Activated T-cell treated with anti-CD3 and anti-CD28 coated beads for 24 hours (primary cell): ENCODE data around the gene ARTN.

Experiments
- DNase-seq: peaks from one replicate; pipeline ENCODE4 v3.0.0-alpha.2; 2020; ENCODE audit warnings: low read depth

ARTN gene, protein sequence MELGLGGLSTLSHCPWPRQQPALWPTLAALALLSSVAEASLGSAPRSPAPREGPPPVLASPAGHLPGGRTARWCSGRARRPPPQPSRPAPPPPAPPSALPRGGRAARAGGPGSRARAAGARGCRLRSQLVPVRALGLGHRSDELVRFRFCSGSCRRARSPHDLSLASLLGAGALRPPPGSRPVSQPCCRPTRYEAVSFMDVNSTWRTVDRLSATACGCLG

DNA sequence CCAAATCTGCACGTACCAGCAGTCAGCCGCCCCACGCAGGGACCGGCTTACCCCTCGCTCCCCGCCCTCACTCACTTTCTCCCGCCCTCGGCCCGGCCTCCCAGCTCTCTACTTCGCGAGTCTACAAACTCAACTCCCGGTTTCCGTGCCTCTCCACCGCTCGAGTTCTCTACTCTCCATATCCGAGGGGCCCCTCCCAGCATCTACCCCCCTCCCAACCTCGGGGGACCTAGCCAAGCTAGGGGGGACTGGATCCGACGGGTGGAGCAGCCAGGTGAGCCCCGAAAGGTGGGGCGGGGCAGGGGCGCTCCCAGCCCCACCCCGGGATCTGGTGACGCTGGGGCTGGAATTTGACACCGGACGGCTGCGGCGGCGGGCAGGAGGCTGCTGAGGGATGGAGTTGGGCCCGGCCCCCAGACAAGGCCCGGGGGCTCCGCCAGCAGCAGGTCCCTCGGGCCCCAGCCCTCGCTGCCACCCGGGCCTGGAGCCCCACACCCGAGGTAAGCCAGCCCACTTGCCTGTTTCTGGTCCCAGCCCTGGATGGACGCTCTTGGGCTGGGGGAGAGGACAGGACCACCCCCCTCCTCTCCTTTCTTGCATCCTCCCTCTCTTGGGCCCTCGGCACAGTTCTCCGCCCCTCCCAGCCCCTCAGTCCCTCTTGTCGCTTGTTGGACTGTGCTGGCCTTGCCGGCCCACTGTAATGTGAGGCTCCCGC, at the start of gene ARTN:
ARTN (plus strand) TSS at position 416 of the 715 bp plus-strand sequence. CDS start 1,856 bp downstream, outside the sequence.
- DNase-seq, result no peak

DNA sequence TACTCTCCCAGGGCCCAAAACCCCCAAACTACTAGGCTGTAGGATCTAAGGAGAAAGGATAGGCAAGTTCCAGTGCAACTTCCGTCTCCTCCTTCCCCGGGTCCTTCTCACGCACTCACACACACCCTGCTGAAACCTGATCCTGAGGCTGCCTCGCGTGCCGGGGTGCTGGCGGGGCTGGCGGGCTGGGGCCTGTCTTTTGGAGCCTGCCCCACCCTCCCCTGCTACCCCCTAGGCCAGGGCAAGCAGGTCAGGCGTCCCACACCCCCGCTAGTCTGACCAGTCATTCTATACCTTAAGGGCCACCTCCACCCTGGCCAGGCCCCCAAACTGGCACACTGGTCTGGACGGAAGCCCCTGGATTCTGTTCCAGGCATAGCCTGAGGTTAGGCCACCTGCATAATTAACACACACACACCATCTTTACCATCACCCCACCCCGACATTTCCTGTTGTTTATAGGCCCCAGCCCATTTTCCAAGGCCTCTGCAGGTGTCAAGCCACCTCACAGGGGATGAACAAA, 48.3 kb upstream of the ARTN start:
- DNase-seq, result no peak

DNA sequence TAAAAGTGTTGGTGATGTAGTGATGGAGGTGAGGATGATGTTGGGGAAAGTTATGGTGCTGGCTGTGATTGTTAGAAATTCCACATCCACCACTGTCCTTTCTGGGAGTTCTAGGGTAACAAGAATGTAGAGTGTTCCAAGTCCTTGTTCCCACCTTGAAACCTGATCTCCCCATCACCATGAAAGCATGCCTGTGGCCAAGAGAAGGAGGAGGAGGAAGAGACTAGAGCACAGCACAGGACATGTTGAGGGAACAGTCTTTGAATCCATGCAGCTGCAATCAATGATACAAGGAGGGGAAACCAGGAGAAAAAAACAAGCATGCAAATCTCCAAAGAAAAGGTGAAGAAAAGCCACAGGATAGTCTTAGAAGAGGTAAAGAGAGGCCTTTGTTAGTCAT, 45.9 kb upstream of the ARTN start:
- DNase-seq, result no peak

DNA sequence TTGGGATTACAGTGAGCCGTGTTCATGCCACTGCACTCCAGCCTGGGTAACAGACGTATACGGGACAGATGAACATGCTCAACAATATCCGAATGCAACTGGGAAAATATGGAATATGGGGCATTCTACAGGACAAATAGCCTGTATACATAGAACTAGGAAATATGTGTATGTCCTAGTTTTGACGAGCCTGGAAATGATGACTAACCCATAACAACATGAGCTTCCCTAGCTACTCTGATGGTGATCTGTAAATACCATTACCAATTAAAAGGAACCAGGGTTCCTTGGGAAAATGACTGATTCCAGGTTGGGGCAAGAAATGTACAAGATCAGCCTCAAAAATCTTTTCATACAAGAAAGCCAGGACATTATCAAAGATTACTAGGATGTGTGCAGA, 42.8 kb upstream of the ARTN start:
- no peak for DNase-seq

DNA sequence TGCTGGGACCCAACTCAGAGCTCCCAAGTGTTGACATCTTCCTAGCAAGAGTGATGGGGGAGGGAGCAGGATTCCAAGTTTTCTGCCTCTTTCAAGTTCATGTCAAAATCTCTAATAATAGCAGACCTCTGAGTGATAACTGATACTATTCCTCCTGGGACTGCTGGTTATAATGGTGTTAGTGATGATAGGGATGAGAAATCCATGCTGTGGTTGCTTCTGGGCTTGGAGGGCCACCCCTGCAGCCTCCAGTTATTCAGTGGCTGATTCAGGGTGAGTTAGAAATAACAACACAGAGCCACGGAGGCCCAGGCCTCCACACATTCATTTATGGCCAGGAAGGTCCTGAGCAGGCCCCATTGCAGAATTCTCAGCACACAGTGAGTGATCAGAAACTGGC, 40.6 kb upstream of the ARTN start:
- DNase-seq, result no peak

DNA sequence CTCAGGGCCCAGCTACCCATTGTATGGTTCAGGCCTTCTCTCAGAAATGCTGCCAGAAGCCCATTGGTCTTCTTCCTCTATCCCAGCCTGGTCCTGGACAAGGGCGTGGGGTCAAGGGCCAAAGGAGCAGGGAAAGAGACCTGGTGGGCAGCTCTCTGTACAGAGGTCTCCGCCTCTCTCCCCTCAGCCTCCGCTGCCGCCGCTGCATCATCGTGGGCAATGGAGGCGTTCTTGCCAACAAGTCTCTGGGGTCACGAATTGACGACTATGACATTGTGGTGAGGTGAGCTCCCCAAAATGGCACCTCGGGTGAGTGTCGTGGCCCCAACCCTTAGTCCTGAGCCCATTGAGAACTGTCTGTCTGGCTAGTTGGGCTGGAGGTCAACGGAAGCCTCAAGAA, 34.6 kb upstream of the ARTN start:
- no peak for DNase-seq

DNA sequence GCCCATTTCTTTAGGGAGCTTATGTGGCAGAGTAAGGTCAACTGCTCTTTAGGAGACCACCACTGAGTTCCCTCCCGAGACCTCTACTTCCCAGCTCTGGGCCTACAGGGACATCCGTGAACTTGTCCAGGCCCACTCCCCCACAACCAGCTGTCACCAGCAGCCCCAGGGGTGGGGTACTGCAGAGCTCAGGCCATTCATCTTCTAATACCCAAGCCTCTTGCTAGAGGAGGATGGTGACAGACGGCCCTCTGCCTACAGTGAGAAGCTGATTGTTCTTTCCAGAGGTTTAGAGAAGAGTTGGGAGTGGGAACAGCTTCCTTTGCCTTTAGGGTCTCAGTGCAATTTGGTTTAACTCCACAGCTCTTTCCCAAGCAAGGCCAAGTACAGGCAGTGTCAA, 33.2 kb upstream of the ARTN start:
- no peak for DNase-seq

DNA sequence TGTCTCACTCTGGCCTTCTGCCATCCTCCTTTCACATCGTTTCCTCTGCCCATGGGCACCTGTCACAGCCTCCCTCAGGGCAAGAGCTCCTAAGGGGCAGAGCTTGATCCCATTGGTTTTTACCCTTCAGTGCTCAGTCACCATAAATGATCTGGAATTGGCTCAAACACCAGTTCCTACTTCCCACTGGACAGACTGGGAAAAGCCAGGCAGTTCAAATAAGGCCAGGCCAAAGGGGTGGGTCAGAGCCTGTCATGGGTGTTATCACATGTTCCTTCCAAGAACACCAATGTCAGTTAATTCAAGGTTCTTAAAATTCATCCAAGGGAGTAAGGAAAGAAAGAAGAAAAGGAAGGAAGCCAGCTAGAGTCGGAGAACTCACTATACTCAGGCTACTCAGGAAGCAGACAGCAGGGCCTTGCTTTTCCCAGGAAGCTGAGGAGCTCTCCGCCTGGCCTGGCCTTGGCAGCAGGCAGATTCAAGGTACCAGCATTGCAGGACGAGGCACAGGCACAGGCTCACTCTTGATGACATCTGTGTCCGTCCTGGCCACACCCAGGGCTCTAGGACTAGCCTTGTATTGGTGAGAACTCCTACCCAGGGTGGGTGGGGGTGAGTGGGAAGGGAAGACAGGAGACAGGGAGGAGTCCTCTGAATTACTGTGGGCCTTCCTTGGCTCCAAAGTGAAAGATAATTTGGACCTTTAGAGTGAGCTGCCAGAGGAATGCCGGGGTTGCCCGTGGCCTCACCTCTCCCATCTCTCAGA, 32.2 kb upstream of the ARTN start:
- DNase-seq, result no peak

DNA sequence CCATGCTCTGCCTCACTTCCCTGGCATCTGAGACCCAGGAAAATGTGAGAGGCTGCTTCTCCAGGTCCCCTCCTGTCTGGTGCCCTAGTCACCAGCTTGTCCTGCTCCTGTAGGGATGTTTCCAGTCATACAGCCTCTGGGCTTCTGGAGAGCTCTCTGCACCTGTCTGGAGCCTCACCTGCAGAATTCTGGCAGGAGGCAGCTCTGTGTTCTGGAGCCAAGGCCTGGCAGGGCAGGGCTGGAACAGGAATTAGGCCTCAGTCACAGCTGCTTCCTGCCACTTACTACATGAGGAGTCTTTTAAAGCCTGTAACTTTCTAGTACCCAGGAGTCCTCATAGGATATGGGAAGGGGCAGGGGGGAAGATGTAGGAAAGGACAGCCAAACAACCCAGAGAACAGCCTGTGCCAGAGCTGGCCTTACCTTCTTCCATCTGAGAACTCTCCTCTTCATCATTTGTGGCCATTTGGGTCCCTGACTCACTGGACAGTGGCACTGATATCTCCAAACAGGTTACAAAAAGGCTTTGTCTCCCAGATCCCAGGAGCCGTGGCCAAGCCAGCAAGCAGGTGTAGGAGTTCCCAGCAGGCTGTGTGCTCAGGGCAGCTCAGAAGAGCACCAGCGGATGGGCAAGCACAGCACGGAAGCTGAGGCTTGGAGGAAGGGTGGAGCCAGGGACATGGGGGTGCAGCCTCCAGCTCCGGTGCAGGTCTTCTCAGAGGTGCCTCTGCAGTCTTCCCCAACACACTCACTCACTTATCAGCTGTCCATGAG, 31.4 kb upstream of the ARTN start:
- no peak for DNase-seq

DNA sequence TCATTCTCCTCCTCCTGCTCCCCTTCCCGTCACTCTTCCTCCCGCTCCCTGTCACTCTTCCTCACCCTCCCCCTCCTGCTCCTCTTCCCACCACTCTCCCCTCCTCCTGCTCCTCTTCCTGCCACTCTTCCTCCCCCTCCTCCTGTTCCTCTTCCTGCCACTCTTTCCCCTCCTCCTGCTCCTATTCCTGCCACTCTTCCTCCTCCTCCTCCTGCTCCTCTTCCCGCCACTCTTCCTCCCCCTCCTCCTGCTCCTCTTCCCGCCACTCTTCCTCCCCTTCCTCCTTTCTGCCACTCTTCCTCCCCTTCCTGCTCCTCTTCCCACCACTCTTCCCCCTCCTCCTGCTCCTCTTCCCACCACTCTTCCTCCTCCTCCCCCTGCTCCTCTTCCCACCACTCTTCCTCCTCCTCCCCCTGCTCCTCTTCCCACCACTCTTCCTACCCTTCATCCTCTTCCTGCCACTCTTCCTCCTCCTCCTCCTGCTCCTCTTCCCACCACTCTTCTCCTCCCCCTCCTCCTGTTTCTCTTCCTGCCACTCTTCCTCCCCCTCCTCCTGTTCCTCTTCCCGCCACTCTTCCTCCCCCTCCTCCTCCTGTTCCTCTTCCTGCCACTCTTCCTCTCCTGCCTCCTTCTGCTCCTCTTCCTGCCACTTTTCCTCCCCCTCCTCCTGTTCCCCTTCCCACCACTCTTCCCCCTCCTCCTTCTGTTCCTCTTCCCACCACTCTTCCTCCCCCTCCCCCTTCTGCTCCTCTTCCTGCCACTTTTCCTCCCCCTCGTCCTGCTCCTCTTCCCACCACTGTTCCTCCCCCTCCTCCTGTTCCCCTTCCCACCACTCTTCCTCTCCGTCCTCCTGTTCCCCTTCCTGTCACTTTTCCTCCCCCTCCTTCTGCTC, 28.7 kb upstream of the ARTN start:
- no peak for DNase-seq

DNA sequence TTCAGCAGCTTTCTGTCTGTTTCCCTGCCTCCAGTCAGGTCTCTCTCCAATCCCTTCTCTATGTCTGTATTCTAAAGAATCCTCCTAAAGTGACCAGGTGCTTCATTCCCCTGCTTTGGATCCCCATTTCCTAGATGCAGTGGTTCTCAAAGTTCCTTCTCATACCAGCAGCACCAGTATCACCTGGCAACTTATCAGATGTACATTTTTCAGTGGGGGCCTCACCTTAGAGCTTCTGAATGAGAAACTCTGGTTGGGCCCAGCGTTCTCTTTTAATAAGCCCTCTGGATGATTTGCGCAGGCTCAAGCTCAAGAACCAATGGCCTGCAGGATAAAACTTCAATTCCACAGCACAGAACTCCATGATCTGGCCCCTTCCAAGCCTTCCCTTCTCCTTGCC, 25.4 kb upstream of the ARTN start:
- no peak for DNase-seq

DNA sequence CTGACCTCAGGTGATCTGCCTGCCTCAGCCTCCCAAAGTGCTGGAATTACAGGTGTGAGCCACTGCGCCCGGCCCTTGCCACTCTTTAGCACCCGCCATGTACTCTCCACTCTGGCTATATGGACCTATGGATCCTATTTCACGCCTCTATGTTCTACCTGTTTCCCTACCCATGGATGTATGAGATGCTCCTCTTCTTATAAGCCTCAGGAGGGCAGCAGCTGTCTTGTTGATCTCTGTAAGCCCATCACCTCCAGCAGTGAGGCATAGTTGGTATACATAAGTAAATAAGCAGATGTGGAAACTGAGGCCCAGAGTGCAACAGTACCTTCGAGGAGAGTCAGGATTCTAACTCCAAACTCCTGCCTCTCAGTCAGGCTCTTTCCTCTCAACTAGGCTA, 24.7 kb upstream of the ARTN start:
- DNase-seq, result no peak

DNA sequence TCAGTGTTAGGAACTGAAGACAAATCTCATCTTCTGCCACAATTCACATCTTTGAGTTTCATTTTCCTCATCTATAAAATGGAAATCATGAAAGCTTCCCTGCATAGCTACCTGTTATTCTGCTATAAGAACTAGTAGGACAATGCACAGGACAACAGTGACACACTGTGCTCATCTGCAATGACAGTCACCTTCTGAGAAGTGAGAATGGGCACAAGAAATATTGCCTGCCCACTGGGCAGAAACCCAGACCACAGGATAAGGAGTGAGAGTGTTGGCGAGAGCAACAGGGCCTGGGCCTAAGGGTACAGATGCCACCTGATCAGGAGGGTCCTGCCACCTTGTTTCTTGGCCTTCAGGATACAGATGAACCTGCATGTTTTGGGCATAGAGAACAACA, 23.3 kb upstream of the ARTN start:
- DNase-seq, result no peak

DNA sequence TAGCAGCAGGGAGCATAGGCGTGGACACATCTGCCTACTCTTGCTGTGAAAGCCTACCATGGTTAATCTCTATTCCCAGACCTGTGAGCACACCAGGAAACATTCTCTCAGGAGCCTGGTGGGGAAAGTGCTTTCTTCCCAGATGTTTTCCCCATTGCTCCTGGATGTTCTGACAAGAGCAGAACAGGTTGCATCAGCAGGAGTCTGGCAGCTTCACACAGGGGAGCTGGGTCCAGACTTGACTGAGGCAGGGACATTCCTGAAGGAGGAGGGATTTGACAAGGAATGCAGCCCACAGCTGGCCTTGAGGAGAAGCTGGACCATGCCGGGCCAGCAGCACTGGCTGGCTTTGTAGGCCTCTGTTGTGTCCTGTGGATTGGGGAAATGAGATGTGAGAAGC, 21.0 kb upstream of the ARTN start:
- DNase-seq, result no peak

DNA sequence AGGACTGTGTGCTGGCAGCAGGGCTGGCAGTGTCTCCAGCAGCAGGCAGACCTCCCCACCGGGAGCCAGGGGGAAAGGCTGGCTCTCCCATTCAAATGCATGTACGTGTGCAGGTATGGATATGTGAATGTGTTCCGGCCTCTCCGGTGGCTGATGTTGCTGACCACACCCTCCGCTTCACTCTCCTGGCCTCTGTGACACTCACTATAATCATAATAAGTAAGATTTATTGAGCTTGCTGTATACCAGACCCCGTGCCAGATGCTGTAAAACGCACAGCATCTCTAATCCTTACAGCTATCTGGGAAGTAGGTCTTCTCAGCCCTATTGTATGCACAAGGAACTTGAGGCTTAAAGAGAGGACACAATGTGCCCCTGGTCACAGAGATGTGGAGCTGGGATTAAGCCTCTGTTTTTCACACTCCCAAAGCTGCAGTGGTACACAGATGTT, 20.5 kb upstream of the ARTN start:
- no peak for DNase-seq

DNA sequence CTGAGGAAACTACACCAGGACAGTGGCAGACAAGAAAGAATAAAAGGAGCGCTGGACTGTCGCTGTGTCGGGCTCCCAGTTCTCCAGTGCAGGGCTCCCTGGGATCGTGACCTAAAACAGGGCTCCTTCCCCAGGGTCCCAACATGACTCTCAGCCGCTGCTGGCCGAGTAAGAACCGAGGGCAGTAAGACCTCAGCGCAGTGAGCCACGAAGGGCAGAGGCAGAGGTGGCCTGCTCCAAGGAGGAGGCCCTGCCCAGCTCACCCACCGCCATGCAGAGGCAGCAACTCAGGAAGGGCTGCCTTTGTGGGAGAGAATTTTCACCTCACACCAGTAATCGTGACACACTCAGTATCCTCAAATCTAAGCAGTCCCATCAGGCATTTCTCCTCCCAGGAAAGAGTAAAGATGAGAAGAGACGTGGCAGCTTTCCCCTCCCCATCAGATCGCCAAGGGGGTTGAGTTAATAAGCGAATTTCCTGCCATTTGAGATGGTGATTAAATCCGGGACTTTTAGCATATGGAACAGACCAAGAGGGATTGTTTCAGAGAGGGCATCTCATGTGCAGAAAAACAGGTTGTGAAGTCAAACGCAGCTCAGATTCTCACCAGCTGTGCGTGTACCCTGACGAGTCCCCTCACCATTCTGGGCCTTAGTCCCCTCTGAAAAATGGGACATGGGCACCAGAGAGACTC, 19.8 kb upstream of the ARTN start:
- DNase-seq, result no peak

DNA sequence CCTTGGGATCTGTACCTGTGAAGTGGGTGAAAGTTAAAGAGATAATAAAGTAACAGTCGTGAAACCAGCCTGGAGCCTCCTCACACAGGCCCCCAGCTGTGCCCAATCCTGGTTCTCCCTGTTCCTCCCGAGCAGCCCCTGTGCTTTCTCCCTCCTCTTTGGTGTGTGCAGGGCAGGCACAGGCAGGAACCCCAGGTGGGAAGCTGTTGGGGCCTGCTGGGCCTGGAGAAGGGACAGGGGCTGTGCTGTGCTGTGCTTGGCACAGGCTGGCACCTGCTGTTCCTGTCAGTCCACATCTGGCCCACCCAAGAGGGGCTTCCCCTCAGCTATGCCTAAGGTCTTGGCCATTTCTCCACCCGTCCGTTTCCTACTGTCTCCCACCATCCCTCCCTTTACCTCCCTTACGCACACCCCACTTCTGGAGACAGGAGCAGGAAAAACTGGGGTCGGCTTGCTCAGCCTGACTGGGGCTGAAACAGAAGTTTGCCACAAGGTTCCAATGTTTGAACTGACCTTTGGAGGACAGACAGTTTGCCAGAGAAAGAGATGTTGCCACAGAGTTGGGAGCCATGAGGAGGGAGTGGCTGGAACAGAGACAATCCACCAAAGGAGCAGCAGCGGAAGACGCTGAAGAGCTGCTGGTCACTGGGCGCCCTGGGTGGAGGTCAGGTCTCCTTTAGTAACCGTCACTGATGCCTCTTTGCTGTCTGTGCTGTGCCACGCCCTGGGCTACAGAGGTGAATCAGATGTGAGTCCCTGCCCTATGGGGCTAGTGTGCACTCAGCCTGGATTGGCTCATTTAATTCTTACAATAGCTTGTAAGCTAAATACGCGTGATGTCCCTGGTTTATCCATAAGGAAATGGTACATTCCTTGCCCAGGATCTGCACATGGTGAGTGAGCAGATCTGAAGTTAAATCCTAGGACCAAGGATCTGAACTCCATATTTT, 18.8 kb upstream of the ARTN start:
- DNase-seq, result no peak

DNA sequence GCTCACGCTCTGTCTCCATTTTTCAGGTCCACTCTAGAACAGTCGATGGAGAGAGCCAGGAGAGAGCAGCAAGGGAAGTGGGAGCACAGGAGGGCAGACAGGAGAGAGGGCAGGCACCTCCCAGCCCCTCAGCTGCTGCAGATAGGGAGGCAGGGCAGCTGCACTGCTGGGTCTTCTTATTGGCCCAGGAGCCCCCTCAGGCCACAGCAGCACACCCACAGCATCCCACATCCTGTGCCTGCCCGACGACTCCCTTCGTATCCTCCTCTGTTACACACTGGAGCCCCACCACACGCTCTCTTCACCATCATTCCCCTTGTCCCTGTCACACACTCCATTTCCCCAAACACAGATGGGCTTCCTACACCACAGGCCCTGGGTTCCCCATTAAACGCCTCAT, 13.7 kb upstream of the ARTN start:
- no peak for DNase-seq

DNA sequence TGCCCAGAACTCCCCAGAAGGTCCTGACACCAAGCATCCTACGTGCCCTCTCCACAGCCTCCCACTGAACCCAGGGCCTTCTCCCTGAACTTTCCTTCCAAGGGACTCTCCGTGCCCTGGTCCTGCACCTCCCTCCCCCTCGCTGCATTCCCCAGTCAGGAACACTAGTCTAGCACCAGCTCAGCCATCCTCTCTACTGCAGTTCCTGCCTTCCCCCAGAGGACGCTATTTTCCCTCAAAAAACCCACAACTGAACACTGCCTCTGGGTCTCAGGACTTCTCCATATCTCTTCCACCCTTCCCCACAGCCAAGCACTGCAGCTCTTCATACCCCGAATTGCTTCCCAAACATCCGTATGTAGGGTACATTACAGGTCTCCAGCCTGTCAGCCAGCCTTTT, 12.6 kb upstream of the ARTN start:
- DNase-seq, result no peak
